Large intestine (tissue), 3 donors: ENCODE results near the gene NRXN3. TPM values are rescaled to one million over a fixed set of nuclear protein-coding genes. Genes with fewer than 3 reads are reported as not detected.

ENCODE experiments used
- DNase-seq, 2 donors: peaks; one replicate each; pipeline versions ENCODE4 v3.0.0 to v3.0.0-alpha.2; 2013
- H3K27ac ChIP-seq: one replicate; pipeline ENCODE4 v1.5.1; 2013; ENCODE audit warnings: low read length
- H3K27me3 ChIP-seq: 2 replicates; pipeline ENCODE4 v1.6.1; 2013; ENCODE audit warnings: low read length; ENCODE audit not compliant: control insufficient read depth, insufficient read depth
- H3K36me3 ChIP-seq: 2 replicates; pipeline ENCODE4 v1.6.1; 2013; ENCODE audit warnings: low read length; ENCODE audit not compliant: control insufficient read depth, insufficient read depth
- H3K4me1 ChIP-seq: one replicate; pipeline ENCODE4 v1.6.1; 2013; ENCODE audit warnings: low read length; ENCODE audit not compliant: control insufficient read depth, insufficient read depth
- H3K4me3 ChIP-seq: one replicate; pipeline ENCODE4 v1.5.1; 2013; ENCODE audit warnings: low read length
- H3K9me3 ChIP-seq: one replicate; pipeline ENCODE4 v1.6.1; 2013; ENCODE audit warnings: mild to moderate bottlenecking, low read depth, low read length, moderate library complexity; ENCODE audit not compliant: control insufficient read depth
- WGBS: methylation state at CpG from one replicate; pipeline ENCODE4 v1.1.5; 2013; ENCODE audit warnings: low lambda C conversion rate; ENCODE audit not compliant: insufficient coverage; 5-methylcytosine and 5-hydroxymethylcytosine counted together
- polyA plus RNA-seq: library from polyadenylated mRNA; unstranded; fragments of 120-200 nt; gene quantifications from one replicate; pipeline ENCODE4 v1.2.1, GENCODE V29; 2013

Gene NRXN3
- polyA plus RNA-seq, 1 donor: 12.8 TPM

- H3K4me3 ChIP-seq: no peak overlapping the region
Observed at GRCh38 chr14:79062226-79062625, 892.1 kb downstream of the NRXN3 start.

GRCh38 chr14:79064214-79064613, 894.0 kb downstream of the NRXN3 start:
- Histone ChIP-seq H3K36me3 (no peaks in the 10 kb centered on the region), H3K27ac (no peak overlapping the region), H3K4me3 (no peak overlapping the region), H3K9me3 (no peaks in the 10 kb centered on the region), H3K4me1 (no peaks in the 10 kb centered on the region), H3K27me3 (no peaks in the 10 kb centered on the region)
- DNase-seq: no peak
- WGBS: no CpG with 5 or more reads among the region's 2 CpGs

More at GRCh38 chr14:79062226-79062625, 892.1 kb downstream of the NRXN3 start:
- WGBS: 67% methylated on average over 1 of the region's 3 CpGs
- Histone ChIP-seq H3K36me3 (no peaks in the 10 kb centered on the region), H3K4me1 (no peaks in the 10 kb centered on the region), H3K27me3 (no peaks in the 10 kb centered on the region), H3K9me3 (no peaks in the 10 kb centered on the region), H3K27ac (no peak overlapping the region)
- DNase-seq: no peak

- no CpG with 5 or more reads among the region's 2 CpGs for WGBS
- no peaks in the 10 kb centered on the region for H3K36me3 ChIP-seq
- no peaks in the 10 kb centered on the region for H3K27me3 ChIP-seq
- H3K4me3 ChIP-seq: no peak overlapping the region
- no peak overlapping the region for H3K27ac ChIP-seq
- DNase-seq: no peak
- no peaks in the 10 kb centered on the region for H3K9me3 ChIP-seq
- H3K4me1 ChIP-seq: no peaks in the 10 kb centered on the region
Observed at GRCh38 chr14:79074510-79074909, 904.3 kb downstream of the NRXN3 start.

GRCh38 chr14:79076428-79076827, 906.3 kb downstream of the NRXN3 start:
- Histone ChIP-seq H3K27ac (no peak overlapping the region), H3K9me3 (no peaks in the 10 kb centered on the region), H3K36me3 (no peaks in the 10 kb centered on the region), H3K27me3 (no peaks in the 10 kb centered on the region), H3K4me1 (no peaks in the 10 kb centered on the region), H3K4me3 (no peak overlapping the region)
- DNase-seq: no peak

- DNase-seq: no peak
- H3K4me3 ChIP-seq: no peak overlapping the region
- H3K27me3 ChIP-seq: no peaks in the 10 kb centered on the region
- H3K36me3 ChIP-seq: no peaks in the 10 kb centered on the region
- no peaks in the 10 kb centered on the region for H3K9me3 ChIP-seq
- H3K4me1 ChIP-seq: no peaks in the 10 kb centered on the region
- WGBS: 7% methylated on average over 2 of the region's 5 CpGs
- no peak overlapping the region for H3K27ac ChIP-seq
Observed at GRCh38 chr14:79077096-79077495, 906.9 kb downstream of the NRXN3 start.

- Histone ChIP-seq H3K4me3 (no peak overlapping the region), H3K4me1 (no peaks in the 10 kb centered on the region)
Observed at GRCh38 chr14:79080040-79080439, 909.9 kb downstream of the NRXN3 start.

GRCh38 chr14:79082883-79083282, 912.7 kb downstream of the NRXN3 start:
- no peaks in the 10 kb centered on the region for H3K9me3 ChIP-seq
- H3K4me1 ChIP-seq: no peaks in the 10 kb centered on the region
- H3K27ac ChIP-seq: no peak overlapping the region
- no peak for DNase-seq
- WGBS: 100% methylated on average over 2 of the region's 2 CpGs
- no peaks in the 10 kb centered on the region for H3K36me3 ChIP-seq
- no peak overlapping the region for H3K4me3 ChIP-seq
- no peaks in the 10 kb centered on the region for H3K27me3 ChIP-seq

More at GRCh38 chr14:79080040-79080439, 909.9 kb downstream of the NRXN3 start:
- WGBS: no CpG with 5 or more reads among the region's 1 CpG
- no peaks in the 10 kb centered on the region for H3K36me3 ChIP-seq
- no peak for DNase-seq
- H3K27me3 ChIP-seq: no peaks in the 10 kb centered on the region
- no peaks in the 10 kb centered on the region for H3K9me3 ChIP-seq
- H3K27ac ChIP-seq: no peak overlapping the region

GRCh38 chr14:79083356-79083755, 913.2 kb downstream of the NRXN3 start:
- no peaks in the 10 kb centered on the region for H3K9me3 ChIP-seq
- no peaks in the 10 kb centered on the region for H3K36me3 ChIP-seq
- H3K27me3 ChIP-seq: no peaks in the 10 kb centered on the region
- H3K4me3 ChIP-seq: no peak overlapping the region
- no peaks in the 10 kb centered on the region for H3K4me1 ChIP-seq
- H3K27ac ChIP-seq: no peak overlapping the region
- 90% methylated on average over 2 of the region's 4 CpGs for WGBS
- no peak for DNase-seq

- Histone ChIP-seq H3K36me3 (no peaks in the 10 kb centered on the region), H3K27me3 (no peaks in the 10 kb centered on the region), H3K4me3 (no peak overlapping the region), H3K4me1 (no peaks in the 10 kb centered on the region), H3K9me3 (no peaks in the 10 kb centered on the region), H3K27ac (no peak overlapping the region)
- 100% methylated on average over 1 of the region's 4 CpGs for WGBS
- DNase-seq: no peak
Observed at GRCh38 chr14:79084861-79085260, 914.7 kb downstream of the NRXN3 start.

- H3K9me3 ChIP-seq: no peaks in the 10 kb centered on the region
- H3K4me1 ChIP-seq: no peaks in the 10 kb centered on the region
- no peak overlapping the region for H3K27ac ChIP-seq
- DNase-seq: no peak
- 89% methylated on average over 1 of the region's 3 CpGs for WGBS
- no peaks in the 10 kb centered on the region for H3K36me3 ChIP-seq
- no peak overlapping the region for H3K4me3 ChIP-seq
- H3K27me3 ChIP-seq: no peaks in the 10 kb centered on the region
Observed at GRCh38 chr14:79089576-79089975, 919.4 kb downstream of the NRXN3 start.

- DNase-seq: no peak
- no peaks in the 10 kb centered on the region for H3K36me3 ChIP-seq
- no peak overlapping the region for H3K27ac ChIP-seq
- whole genome bisulfite sequencing: 100% methylated on average over 1 of the region's 2 CpGs
- no peaks in the 10 kb centered on the region for H3K9me3 ChIP-seq
- no peak overlapping the region for H3K4me3 ChIP-seq
- H3K4me1 ChIP-seq: no peaks in the 10 kb centered on the region
- no peaks in the 10 kb centered on the region for H3K27me3 ChIP-seq
Observed at GRCh38 chr14:79090641-79091180, 920.5 kb downstream of the NRXN3 start.
